NCI-H345 treated with DMSO at 0.1 percent for 48 hours (cell line): ENCODE measurements around the gene STK10.

Experiments
- DNase-seq: peaks from one replicate; lab custom pipeline; 2025; ENCODE audit not compliant: unreplicated experiment; lab: John Stamatoyannopoulos, UW

Gene STK10

GRCh38 chr5:172144931-172145869 lies 42.8 kb downstream of the STK10 start:
- no peak for DNase-seq

- no peak for DNase-seq
Observed at GRCh38 chr5:172144291-172144815, 43.7 kb downstream of the STK10 start.

GRCh38 chr5:172143875-172144274 lies 44.1 kb downstream of the STK10 start:
- DNase-seq: no peak

- DNase-seq: no peak
Observed at GRCh38 chr5:172142709-172143215, 45.3 kb downstream of the STK10 start.

GRCh38 chr5:172141949-172142319 lies 46.1 kb downstream of the STK10 start:
- DNase-seq: no peak

GRCh38 chr5:172140866-172141265 lies 47.2 kb downstream of the STK10 start:
- DNase-seq: no peak

GRCh38 chr5:172140120-172140519 lies 47.9 kb downstream of the STK10 start:
- DNase-seq: no peak

- DNase-seq: no peak
Observed at GRCh38 chr5:172137046-172137445, 51.0 kb downstream of the STK10 start.

GRCh38 chr5:172133359-172134029 lies 54.5 kb downstream of the STK10 start:
- no peak for DNase-seq

- no peak for DNase-seq
Observed at GRCh38 chr5:172131690-172132089, 56.3 kb downstream of the STK10 start.

GRCh38 chr5:172129256-172129910 lies 58.6 kb downstream of the STK10 start:
- no peak for DNase-seq

- DNase-seq: no peak
Observed at GRCh38 chr5:172127581-172127980, 60.4 kb downstream of the STK10 start.

- DNase-seq: no peak
Observed at GRCh38 chr5:172123269-172123692, 64.7 kb downstream of the STK10 start.

- DNase-seq: no peak
Observed at GRCh38 chr5:172119921-172120688, 67.9 kb downstream of the STK10 start.

GRCh38 chr5:172118891-172119290 lies 69.1 kb downstream of the STK10 start:
- no peak for DNase-seq

GRCh38 chr5:172117977-172118701 lies 69.9 kb downstream of the STK10 start:
- DNase-seq: no peak

- DNase-seq: no peak
Observed at GRCh38 chr5:172115541-172115982, 72.5 kb downstream of the STK10 start.

GRCh38 chr5:172114875-172115422 lies 73.1 kb downstream of the STK10 start:
- DNase-seq: no peak

- no peak for DNase-seq
Observed at GRCh38 chr5:172113036-172113435, 75.0 kb downstream of the STK10 start.

GRCh38 chr5:172111852-172112225 lies 76.2 kb downstream of the STK10 start:
- no peak for DNase-seq
